Panc1 (cell line): Measurements from ENCODE around the gene HES3. TPM values are rescaled to one million over a fixed set of nuclear protein-coding genes. Genes with fewer than 3 reads are reported as not detected.

ENCODE experiments used
- ATAC-seq: fragments of 200-7000 bp; cut with Tn5 transposase; 2 replicates; pipeline ENCODE4 v1.9.1; 2020; ENCODE audit warnings: mild to moderate bottlenecking, moderate library complexity
- BruUV-seq: library from RNA; stranded (reverse); fragments of 400-500 nt; replicated peaks from 2 replicates; lab custom pipeline; 2021; lab: Mats Ljungman, UMichigan
- CTCF ChIA-PET: fragments of 300-600 bp; sonication (Branson Sonifier 250); formaldehyde crosslinking; loops from one replicate; lab custom pipeline; 2022; ENCODE audit warnings: antibody characterized with exemption; lab: Charles Lee
- POLR2A ChIA-PET: fragments of 300-600 bp; sonication (Branson Sonifier 250); formaldehyde crosslinking; loops from one replicate; lab custom pipeline; 2022; ENCODE audit warnings: antibody characterized with exemption; lab: Charles Lee
- DNase-seq: peaks from one replicate; pipeline ENCODE4 v3.0.0-alpha.2; 2010; ENCODE audit warnings: low read depth, low spot score
- H3K27ac ChIP-seq: 2 replicates; pipeline ENCODE4 v1.5.1; 2011; ENCODE audit warnings: mild to moderate bottlenecking, low read length, inconsistent platforms
- H3K27me3 ChIP-seq: fragments of 200-500 bp; sonication (Bioruptor generic); 2 replicates; pipeline ENCODE4 v1.6.0; 2014; ENCODE audit warnings: low read length, inconsistent platforms; ENCODE audit not compliant: control insufficient read depth, insufficient read depth
- H3K36me3 ChIP-seq: fragments of 200-500 bp; sonication (Bioruptor generic); 2 replicates; pipeline ENCODE4 v1.5.1; 2014; ENCODE audit warnings: inconsistent platforms, mild to moderate bottlenecking, low read length, moderate library complexity; ENCODE audit not compliant: control insufficient read depth, insufficient read depth
- H3K4me1 ChIP-seq: 2 replicates; pipeline ENCODE4 v1.5.1; 2011; ENCODE audit warnings: inconsistent platforms, mild to moderate bottlenecking, low read length, moderate library complexity; ENCODE audit not compliant: control insufficient read depth, insufficient read depth
- H3K4me3 ChIP-seq, 2 experiments: 2 replicates each; pipeline ENCODE4 v1.5.1; 2011 to 2012; ENCODE audit warnings: low read depth in 2 of 2, low read length in 2 of 2, mild to moderate bottlenecking in 2 of 2, inconsistent platforms in 1 of 2, moderate library complexity in 1 of 2
- H3K9me3 ChIP-seq: fragments of 200-500 bp; sonication (Bioruptor generic); 2 replicates; pipeline ENCODE4 v1.5.1; 2014; ENCODE audit warnings: low read depth, mild to moderate bottlenecking, inconsistent platforms, low read length, moderate library complexity; ENCODE audit not compliant: control insufficient read depth, insufficient read depth
- POLR2AphosphoS5 ChIP-seq: IDR thresholded peaks from 2 replicates; pipeline ENCODE4 v1.6.1; 2012; ENCODE audit warnings: mild to moderate bottlenecking, low read depth, low read length, moderate library complexity
- SIN3A ChIP-seq: IDR thresholded peaks from 2 replicates; pipeline ENCODE4 v1.6.1; 2012; ENCODE audit warnings: low read depth, mild to moderate bottlenecking, low read length, moderate library complexity, borderline replicate concordance; ENCODE audit not compliant: insufficient read depth
- TCF7L2 ChIP-seq: IDR thresholded peaks from 2 replicates; pipeline ENCODE4 v1.6.1; 2011; ENCODE audit warnings: mild to moderate bottlenecking, low read depth, low read length, inconsistent platforms
- in situ Hi-C: cut with HindIII; loops from 2 replicates; pipeline ENCODE4 v1.10.0; 2016; ENCODE audit warnings: low sequenced_read_pairs, low pct_unique_long_range_greater_than_20kb
- intact Hi-C: fragments of 100-400 bp; cut with micrococcal nuclease; formaldehyde crosslinking; loops from one replicate; pipeline ENCODE4 v1.10.0; 2022; ENCODE audit not compliant: unreplicated experiment
- total RNA-seq: library from RNA; stranded (reverse); gene quantifications from one replicate; pipeline ENCODE4 v1.2.1, GENCODE V29; 2021; ENCODE audit not compliant: unreplicated experiment
- TF ChIP-seq, protein P1 (sequence below): fragments of 450-650 bp; IDR thresholded peaks from 2 replicates; pipeline ENCODE4 v1.5.1; 2017; ENCODE audit warnings: mild to moderate bottlenecking
- TF ChIP-seq, protein P2 (sequence below), 2 experiments: IDR thresholded peaks; 2 replicates each; pipeline ENCODE4 v1.6.1; 2011 to 2012; ENCODE audit warnings: low read depth in 2 of 2, control low read depth in 1 of 2, low read length in 1 of 2, mild to moderate bottlenecking in 1 of 2, moderate library complexity in 1 of 2; ENCODE audit not compliant: insufficient read depth in 1 of 2

The HES3 gene
- total RNA-seq, 1 experiment from 2014 or later = not detected

DNA sequence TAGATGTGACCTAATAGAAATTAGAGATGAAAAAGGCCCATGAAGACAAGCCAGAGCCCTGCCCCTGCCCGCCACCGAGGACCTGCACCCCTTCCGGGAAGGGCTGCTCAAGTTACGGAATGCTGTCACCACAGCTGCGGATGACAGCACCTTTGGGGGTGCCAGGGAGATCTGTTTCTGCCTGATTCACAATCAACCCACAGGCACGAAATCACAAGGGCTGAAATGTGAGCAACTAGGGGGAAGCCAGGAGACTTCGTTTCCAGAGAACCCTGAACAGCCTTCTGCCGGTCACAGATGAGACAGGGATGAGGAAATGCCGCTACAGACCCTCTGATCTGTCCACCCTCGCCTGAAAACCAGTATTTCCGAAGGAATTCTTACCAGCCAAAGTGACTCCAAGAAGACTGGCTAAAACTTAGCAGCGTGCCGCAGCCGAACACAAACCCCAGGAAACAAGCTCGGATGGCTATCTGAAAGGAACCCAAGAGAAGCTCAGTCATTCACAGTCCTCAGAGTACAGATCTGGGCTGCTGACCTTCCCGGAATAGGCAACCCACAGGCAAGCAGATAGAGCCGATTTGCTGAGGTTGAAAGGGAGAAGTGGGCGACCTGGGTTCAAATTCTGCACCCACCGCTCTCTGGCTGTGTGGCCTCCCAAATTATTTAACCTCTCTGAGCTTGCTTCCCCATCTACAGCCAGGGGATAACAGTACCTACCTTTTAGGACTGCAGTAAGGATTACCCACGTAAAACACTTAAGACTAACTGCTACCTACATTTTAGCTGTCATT lies 9.3 kb upstream of the HES3 start:
- peaks cover 10% of the 10 kb centered on the region for H3K36me3 ChIP-seq
- peaks cover 6% of the 10 kb centered on the region for H3K4me1 ChIP-seq
- ATAC-seq (no peak), DNase-seq (no peak)
- peak overlapping the region; percentile 62 to 84 for H3K4me3 ChIP-seq
- CTCF ChIA-PET = interaction anchor here (0.6 to 0.8 kb wide), 2 partner anchors 11 to 27 kb away, joined by 3 to 13 read pairs; no protein-coding TSS in a partner anchor
- no peaks in the 10 kb centered on the region for H3K27me3 ChIP-seq
- in situ Hi-C loops (no loop called here), intact Hi-C loops (no loop called here)
- TF ChIP-seq TCF7L2 (no peak), POLR2AphosphoS5 (no peak), SIN3A (no peak)
- TF ChIP-seq, protein P1, sequence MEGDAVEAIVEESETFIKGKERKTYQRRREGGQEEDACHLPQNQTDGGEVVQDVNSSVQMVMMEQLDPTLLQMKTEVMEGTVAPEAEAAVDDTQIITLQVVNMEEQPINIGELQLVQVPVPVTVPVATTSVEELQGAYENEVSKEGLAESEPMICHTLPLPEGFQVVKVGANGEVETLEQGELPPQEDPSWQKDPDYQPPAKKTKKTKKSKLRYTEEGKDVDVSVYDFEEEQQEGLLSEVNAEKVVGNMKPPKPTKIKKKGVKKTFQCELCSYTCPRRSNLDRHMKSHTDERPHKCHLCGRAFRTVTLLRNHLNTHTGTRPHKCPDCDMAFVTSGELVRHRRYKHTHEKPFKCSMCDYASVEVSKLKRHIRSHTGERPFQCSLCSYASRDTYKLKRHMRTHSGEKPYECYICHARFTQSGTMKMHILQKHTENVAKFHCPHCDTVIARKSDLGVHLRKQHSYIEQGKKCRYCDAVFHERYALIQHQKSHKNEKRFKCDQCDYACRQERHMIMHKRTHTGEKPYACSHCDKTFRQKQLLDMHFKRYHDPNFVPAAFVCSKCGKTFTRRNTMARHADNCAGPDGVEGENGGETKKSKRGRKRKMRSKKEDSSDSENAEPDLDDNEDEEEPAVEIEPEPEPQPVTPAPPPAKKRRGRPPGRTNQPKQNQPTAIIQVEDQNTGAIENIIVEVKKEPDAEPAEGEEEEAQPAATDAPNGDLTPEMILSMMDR = no peak
- TF ChIP-seq, protein P2, sequence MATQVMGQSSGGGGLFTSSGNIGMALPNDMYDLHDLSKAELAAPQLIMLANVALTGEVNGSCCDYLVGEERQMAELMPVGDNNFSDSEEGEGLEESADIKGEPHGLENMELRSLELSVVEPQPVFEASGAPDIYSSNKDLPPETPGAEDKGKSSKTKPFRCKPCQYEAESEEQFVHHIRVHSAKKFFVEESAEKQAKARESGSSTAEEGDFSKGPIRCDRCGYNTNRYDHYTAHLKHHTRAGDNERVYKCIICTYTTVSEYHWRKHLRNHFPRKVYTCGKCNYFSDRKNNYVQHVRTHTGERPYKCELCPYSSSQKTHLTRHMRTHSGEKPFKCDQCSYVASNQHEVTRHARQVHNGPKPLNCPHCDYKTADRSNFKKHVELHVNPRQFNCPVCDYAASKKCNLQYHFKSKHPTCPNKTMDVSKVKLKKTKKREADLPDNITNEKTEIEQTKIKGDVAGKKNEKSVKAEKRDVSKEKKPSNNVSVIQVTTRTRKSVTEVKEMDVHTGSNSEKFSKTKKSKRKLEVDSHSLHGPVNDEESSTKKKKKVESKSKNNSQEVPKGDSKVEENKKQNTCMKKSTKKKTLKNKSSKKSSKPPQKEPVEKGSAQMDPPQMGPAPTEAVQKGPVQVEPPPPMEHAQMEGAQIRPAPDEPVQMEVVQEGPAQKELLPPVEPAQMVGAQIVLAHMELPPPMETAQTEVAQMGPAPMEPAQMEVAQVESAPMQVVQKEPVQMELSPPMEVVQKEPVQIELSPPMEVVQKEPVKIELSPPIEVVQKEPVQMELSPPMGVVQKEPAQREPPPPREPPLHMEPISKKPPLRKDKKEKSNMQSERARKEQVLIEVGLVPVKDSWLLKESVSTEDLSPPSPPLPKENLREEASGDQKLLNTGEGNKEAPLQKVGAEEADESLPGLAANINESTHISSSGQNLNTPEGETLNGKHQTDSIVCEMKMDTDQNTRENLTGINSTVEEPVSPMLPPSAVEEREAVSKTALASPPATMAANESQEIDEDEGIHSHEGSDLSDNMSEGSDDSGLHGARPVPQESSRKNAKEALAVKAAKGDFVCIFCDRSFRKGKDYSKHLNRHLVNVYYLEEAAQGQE (IDR thresholded peaks at IDR 0.05; ENCODE audit: insufficient read depth in 1 of 2, low read depth in 2 of 2, low read length in 1 of 2) = no peak
- no peaks in the 10 kb centered on the region for H3K9me3 ChIP-seq
- BruUV-seq = no TSS peak
- POLR2A ChIA-PET = interaction anchor here (0.7 kb wide), 1 partner anchor 184 kb away, joined by 3 read pairs; no protein-coding TSS in a partner anchor
- H3K27ac ChIP-seq = peak overlapping the region; percentile 84

DNA sequence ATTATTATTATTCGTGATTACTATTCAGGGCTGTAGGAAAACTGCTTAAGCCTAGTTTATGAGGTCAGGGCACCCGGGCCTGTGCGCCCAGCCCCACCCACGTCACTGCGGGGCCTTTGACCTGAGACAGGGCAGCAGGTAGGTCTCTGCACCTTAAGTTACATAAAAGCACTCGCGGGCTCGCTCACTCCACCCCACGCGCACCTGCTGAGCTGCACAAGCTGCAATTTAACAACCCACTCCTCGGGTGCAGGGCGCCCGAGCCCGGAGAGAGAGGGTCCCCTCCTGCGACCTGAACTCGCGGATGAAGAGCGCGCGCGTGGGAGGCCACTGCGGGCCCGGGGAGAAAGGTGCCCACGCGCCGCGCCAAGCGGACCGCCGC lies 8.7 kb upstream of the HES3 start:
- no TSS peak for BruUV-seq
- TF ChIP-seq, protein P2 (IDR thresholded peaks at IDR 0.05; ENCODE audit: insufficient read depth in 1 of 2, low read depth in 2 of 2, low read length in 1 of 2) = no peak
- TF ChIP-seq TCF7L2 = no peak
- CTCF ChIA-PET = interaction anchor here (0.8 kb wide), 1 partner anchor 28 kb away, joined by 3 read pairs; no protein-coding TSS in a partner anchor
- intact Hi-C loops (no loop called here), in situ Hi-C loops (no loop called here)
- no peaks in the 10 kb centered on the region for H3K27me3 ChIP-seq
- POLR2A ChIA-PET = interaction anchor here (0.7 kb wide), 1 partner anchor 184 kb away, joined by 3 read pairs; no protein-coding TSS in a partner anchor
- H3K9me3 ChIP-seq = no peaks in the 10 kb centered on the region
- H3K4me1 ChIP-seq = peaks cover 6% of the 10 kb centered on the region
- ATAC-seq = peak; percentile 4; the same call in 1 of the 2 replicates
- peak overlapping the region; percentile 84 for H3K27ac ChIP-seq
- DNase-seq = no peak
- peak overlapping the region; percentile 62 to 84 for H3K4me3 ChIP-seq
- peaks cover 10% of the 10 kb centered on the region for H3K36me3 ChIP-seq
